GM12874 (cell line): Measurements from ENCODE around the gene ADAMTS14.

ENCODE experiments used
- TF ChIP-seq, protein P1 (sequence below): IDR thresholded peaks from 2 replicates; pipeline ENCODE4 v1.5.1; 2011; ENCODE audit warnings: low read depth, mild to moderate bottlenecking, control low read depth, low read length, moderate library complexity; ENCODE audit not compliant: insufficient read depth

The ADAMTS14 gene

DNA sequence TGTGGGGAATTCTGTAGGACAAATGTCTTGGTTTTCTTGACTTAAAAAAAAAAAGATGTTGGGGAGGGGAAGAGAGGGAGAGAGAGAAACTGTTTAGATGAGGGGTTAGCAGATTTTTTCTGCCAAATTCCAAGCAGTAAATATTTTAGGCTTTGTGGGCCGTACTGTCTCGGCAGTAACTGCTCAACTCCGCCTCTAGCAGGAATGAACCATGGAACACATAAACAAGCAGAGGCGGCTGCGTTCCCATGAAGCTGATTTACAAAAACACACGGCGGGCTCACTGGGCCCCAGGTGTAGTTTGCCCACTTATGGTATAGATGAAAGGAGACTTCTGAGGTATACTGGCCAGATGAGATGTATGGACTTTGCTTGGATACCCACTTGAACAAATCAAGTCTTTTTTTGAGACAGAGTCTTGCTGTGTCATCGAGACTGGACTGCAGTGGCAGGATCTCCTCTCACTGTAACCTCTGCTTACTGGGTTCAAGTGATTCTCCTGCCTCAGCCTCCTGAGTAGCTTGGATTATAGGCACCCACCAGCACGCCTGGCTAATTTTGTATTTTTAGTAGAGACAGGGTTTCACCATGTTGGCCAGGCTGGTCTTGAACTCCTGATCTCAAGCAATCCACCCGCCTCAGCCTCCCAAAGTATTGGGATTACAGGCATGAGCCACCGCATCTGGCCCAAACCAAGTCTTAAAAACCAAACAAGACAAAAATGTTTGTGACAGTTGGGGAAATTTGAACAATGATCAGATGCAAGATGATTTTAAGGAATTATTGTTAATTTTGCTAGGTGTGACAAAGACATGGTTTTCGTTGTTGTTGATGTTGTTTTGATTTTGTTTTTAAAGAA, 9.7 kb upstream of the ADAMTS14 start:
- TF ChIP-seq, protein P1, sequence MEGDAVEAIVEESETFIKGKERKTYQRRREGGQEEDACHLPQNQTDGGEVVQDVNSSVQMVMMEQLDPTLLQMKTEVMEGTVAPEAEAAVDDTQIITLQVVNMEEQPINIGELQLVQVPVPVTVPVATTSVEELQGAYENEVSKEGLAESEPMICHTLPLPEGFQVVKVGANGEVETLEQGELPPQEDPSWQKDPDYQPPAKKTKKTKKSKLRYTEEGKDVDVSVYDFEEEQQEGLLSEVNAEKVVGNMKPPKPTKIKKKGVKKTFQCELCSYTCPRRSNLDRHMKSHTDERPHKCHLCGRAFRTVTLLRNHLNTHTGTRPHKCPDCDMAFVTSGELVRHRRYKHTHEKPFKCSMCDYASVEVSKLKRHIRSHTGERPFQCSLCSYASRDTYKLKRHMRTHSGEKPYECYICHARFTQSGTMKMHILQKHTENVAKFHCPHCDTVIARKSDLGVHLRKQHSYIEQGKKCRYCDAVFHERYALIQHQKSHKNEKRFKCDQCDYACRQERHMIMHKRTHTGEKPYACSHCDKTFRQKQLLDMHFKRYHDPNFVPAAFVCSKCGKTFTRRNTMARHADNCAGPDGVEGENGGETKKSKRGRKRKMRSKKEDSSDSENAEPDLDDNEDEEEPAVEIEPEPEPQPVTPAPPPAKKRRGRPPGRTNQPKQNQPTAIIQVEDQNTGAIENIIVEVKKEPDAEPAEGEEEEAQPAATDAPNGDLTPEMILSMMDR, result no peak

DNA sequence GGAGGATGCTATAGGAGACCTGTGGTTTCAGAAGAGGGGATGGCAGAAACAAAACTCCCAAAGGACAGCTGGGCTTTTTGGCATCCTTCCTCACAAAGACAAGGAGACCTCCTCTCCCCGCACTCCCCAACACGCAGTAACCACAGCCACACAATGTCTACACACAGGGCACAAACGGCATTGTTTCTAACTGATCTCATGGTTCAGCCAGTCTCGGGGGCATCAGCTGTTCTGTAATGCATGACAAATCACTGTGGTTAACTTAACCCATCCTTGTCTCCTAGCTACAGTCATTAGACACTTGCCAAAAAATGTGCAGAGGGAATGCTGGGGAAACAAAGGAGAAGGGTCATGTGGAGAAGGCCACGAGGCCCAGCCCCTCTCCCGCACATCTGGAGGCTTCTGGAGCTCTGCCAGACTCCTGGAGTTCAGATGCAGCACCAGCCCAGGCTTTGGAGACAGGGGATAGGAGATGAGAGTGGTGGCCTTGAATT, 7.6 kb upstream of the ADAMTS14 start:
- TF ChIP-seq, protein P1, result no peak

DNA sequence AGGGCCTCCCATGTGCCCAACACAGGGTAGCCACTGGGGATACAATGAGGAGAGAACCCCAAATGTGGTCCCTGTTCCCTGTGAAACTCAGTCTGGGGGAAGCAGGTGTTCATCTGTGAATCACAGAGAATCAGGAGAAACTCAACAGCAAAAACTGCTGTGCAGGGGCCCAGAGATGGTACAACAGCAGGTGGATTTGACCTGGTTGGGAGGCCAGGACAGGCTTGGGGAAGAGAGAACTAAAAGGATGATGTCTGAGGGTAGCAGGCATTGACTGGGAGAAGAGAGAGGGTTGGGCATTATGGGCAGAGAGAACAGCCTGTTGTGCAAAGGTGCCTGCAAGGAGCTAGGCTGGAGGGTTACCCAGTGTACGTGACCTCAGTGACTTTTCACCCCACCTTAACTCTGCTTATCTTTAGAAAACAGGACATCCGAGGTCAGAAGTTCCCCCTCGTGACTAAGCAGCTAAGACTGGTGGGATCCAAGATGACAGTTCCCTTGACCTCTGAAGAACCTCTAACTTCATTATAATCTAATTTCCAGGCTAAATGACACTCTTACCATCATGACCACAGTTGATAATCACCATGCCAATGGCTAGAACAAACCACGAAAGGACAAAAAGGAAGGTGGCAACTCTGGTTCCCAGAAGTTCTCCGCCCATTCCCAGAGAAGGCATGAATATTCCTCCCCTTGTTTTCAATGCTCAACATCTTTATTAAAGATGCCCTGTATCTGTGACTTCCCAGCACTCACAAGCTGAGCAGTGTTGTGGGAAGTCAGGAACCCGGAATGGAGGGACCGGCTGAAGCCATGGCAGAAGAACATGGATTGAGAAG, 5.1 kb upstream of the ADAMTS14 start:
- TF ChIP-seq, protein P1, result no peak

DNA sequence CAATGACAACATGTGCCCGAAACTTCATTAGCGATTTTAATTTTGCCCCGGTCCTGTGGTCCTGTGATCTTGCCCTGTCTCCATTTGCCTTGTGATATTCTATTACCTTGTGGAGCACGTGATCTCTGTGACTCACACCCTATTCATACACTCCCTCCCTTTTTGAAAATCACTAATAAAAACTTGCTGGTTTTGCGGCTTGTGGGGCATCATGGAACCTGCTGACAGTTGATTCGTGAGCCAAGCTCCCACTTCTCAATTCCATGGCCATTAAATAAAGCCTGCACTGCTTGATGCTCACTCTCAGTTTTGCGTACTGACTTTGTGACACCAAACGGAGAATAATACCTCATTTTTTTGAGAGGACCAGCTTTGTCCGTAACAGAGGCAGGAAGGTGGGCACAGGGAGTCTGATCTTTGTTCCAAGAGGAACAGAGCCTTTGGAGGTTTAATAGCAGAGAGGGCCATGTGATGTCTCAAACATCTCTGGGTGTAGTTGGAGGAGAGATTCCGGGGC, 3.8 kb upstream of the ADAMTS14 start:
- TF ChIP-seq, protein P1, result no peak

DNA sequence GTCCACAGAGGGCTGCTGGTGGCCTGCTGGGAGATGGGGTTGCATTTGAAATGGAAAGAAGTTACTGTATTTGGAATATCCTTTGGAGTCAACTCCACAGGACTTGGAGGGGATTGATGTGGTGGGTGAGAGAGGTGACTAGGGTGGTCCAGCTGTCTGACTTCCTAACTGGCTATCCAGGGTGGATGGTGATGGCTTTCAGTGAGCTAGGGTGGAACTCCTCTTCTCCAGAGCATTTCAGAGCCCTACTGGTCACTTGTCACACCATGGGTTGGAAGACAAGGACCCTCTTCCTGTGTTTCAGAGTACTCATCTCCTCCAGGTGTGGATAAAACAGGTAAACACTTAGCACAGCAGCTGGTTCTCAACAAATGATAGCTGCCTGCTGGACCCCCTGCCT, 3.3 kb upstream of the ADAMTS14 start:
- TF ChIP-seq, protein P1, result no peak

DNA sequence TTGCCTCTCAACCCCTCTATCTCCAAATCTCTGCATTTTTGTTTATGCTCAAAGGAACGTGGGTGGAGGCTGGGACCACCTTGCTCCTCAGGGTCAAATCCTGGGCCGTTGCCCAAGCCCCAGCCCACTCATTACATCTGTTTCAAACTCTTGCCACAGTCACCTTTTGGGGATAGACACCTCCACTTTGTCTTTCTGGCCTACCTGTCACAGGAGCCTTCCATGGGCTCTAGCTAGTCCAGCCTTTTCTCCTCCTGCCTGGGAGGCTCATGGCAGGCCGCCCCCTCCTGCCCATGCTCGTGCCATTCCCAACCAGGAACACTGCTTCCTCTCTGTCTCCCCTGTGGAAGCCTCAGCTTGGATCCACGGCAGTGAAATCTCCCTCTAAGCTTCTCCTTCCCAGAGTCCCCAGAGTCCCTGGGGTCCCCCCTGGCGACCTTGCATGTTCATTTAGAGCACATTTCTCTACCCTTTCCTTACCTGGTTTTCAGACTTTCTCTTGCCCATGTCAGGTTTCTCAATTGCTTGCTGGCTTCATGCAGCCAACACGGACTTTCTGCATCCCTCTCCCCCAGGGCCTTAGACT, 2.5 kb upstream of the ADAMTS14 start:
- TF ChIP-seq, protein P1, result no peak
